Activated CD4-positive, alpha-beta T cell treated with anti-CD3 and anti-CD28 coated beads for 36 hours (primary cell): ENCODE results near the gene LYRM1. TPM values are rescaled to one million over a fixed set of nuclear protein-coding genes. Genes with fewer than 3 reads are reported as not detected.
"Not testable (repeated sequence)": the region's sequence is repeated elsewhere in the genome, so short reads cannot be mapped to it uniquely, and the experiment has no call there.

ENCODE experiments used
- ATAC-seq: fragments of 200-7000 bp; cut with Tn5 transposase; one replicate; pipeline ENCODE4 v1.10.0; 2021; ENCODE audit warnings: mild to moderate bottlenecking, moderate library complexity
- CTCF ChIA-PET: fragments of 350-600 bp; sonication (Branson Sonifier 250); formaldehyde crosslinking; loops from one replicate; lab custom pipeline; 2021; ENCODE audit warnings: antibody characterized with exemption; lab: Charles Lee
- POLR2A ChIA-PET: fragments of 350-600 bp; sonication (Branson Sonifier 250); formaldehyde crosslinking; loops from one replicate; lab custom pipeline; 2021; ENCODE audit warnings: antibody characterized with exemption, inconsistent platforms; lab: Charles Lee
- DNase-seq: peaks from one replicate; pipeline ENCODE4 v3.0.0-alpha.2; 2020
- H3K27ac Mint-ChIP-seq: one replicate; pipeline ENCODE4 v1.8.0; 2021; ENCODE audit warnings: mixed read lengths
- H3K27me3 Mint-ChIP-seq: one replicate; pipeline ENCODE4 v1.8.0; 2021; ENCODE audit warnings: mixed read lengths
- H3K36me3 Mint-ChIP-seq: one replicate; pipeline ENCODE4 v1.8.0; 2021; ENCODE audit warnings: low read depth, mixed read lengths
- H3K4me1 Mint-ChIP-seq: one replicate; pipeline ENCODE4 v1.8.0; 2021; ENCODE audit warnings: mixed read lengths
- H3K4me3 Mint-ChIP-seq: one replicate; pipeline ENCODE4 v1.8.0; 2021; ENCODE audit warnings: mild to moderate bottlenecking, moderate library complexity, mixed read lengths
- H3K9me3 Mint-ChIP-seq: one replicate; pipeline ENCODE4 v1.8.0; 2021; ENCODE audit warnings: low read depth, mixed read lengths
- intact Hi-C, 2 experiments: fragments of 100-400 bp; cut with DNase I in 1 of 2; cut with micrococcal nuclease in 1 of 2; formaldehyde crosslinking; loops; one replicate each; pipeline versions ENCODE4 v1.14.2 to v1.15.1; 2022 to 2024; cut with DNase I, micrococcal nuclease
- total RNA-seq, 2 experiments: library from RNA; stranded (reverse); gene quantifications; one replicate each; pipeline ENCODE4 v1.2.3, GENCODE V29; 2021

LYRM1 gene
- total RNA-seq, 2 experiments from 2014 or later: 24.7 to 29.5 TPM

DNA sequence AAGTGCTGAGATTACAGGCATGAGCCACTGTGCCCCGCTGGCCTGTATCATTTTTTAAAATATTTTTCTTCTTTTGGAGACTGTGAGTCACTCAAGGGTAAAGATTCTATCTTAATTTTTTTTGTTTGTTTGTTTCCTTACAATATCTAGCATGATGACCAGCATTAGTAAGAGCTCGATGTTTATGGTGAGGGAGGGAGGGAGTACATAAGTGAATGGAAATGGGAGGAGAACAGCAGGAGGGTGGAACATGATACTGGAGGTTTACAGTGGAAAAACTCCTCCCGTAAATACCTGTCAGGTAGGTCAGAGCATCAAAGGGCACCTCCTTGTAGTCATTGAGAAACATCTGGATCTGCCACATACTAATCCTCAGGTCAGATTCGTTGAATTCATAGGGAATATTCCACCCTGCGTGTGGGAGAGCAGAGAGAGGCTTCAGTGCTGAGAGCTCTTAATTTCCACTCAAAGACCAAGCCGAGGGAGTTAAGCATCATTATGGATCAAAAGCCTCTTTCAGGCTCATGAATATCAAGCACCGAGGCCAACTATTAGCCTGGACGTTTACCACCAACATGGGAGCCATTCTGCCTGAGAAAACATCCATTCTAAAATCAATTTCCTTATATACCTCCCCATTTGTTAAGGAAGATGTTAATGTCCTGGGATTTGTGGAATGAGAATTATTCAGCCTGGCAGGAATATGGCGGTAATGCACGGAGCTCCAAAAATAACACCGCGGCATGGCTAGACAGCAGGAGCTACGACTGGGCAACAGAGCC, 51.8 kb downstream of the LYRM1 start:
- Mint-ChIP-seq H3K4me1 (no peaks in the 10 kb centered on the region), H3K36me3 (no peaks in the 10 kb centered on the region), H3K9me3 (no peaks in the 10 kb centered on the region), H3K27ac (no peak overlapping the region), H3K27me3 (peaks cover 4% of the 10 kb centered on the region), H3K4me3 (no peak overlapping the region)
- ChIA-PET POLR2A (no interaction called here), CTCF (interaction anchor here (0.6 kb wide), 1 partner anchor 9 kb away, joined by 3 read pairs; no protein-coding TSS in a partner anchor)
- ATAC-seq (no peak), DNase-seq (no peak)
- intact Hi-C loops: no loop called here

DNA sequence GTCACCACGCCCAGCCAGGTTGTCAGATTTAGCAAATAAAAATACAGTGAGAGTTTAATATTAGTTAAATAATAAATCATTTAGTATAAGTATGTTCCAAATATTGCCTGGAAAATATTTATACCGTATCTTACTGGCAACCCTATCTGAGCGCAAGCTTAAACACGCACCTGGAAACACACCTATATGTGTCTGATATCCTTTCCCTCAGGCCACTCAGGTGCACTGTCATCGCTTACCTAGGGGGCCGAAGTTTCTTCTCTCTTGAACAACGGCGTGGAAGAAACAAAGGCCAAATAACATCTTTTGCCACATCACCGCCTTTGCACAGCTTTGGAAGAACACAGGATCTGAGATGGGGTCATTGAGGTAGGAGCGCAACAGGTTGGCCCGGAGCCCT, 54.0 kb downstream of the LYRM1 start:
- ATAC-seq (no peak), DNase-seq (no peak)
- ChIA-PET CTCF (no interaction called here), POLR2A (interaction anchor here (0.6 kb wide), 1 partner anchor 33 kb away, joined by 3 read pairs; no protein-coding TSS in a partner anchor)
- peaks cover 4% of the 10 kb centered on the region for H3K27me3 Mint-ChIP-seq
- H3K27ac Mint-ChIP-seq: no peak overlapping the region
- no peak overlapping the region for H3K4me3 Mint-ChIP-seq
- H3K9me3 Mint-ChIP-seq: no peaks in the 10 kb centered on the region
- no peaks in the 10 kb centered on the region for H3K4me1 Mint-ChIP-seq
- H3K36me3 Mint-ChIP-seq: no peaks in the 10 kb centered on the region
- intact Hi-C loops: no loop called here

GRCh38 chr16:20956319-20956718, 55.7 kb downstream of the LYRM1 start:
- Mint-ChIP-seq H3K9me3 (no peaks in the 10 kb centered on the region), H3K27ac (no peak overlapping the region), H3K36me3 (no peaks in the 10 kb centered on the region), H3K27me3 (no peaks in the 10 kb centered on the region), H3K4me3 (no peak overlapping the region), H3K4me1 (no peaks in the 10 kb centered on the region)
- no peak for ATAC-seq
- POLR2A ChIA-PET: no interaction called here
- intact Hi-C loops: no loop called here
- no peak for DNase-seq
- CTCF ChIA-PET: interaction anchor here (0.7 kb wide), 1 partner anchor 94 kb away, joined by 3 read pairs; no protein-coding TSS in a partner anchor

DNA sequence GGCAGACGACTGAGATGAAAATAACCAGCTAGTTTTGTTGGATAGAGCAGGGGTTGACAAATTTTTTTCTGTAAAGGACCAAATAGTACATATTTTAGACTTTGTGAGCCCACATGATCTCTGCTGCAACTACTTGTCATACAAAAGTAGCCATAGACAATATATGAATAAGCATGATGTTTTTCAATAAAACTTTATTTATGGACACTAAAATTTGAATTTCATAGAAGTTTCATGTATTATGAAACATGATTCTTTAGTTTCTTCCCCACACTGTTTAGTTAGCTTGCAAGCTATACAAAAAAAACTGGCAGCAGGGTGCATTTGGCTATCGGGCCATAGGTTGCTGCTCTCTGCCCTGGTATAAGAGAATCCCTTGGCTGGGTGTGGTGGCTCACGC, 56.6 kb downstream of the LYRM1 start:
- CTCF ChIA-PET: no interaction called here
- intact Hi-C loops: no loop called here
- H3K4me3 Mint-ChIP-seq: no peak overlapping the region

GRCh38 chr16:20960899-20961298, 60.3 kb downstream of the LYRM1 start:
- H3K9me3 Mint-ChIP-seq: no peaks in the 10 kb centered on the region
- H3K27me3 Mint-ChIP-seq: no peaks in the 10 kb centered on the region
- ATAC-seq (no peak), DNase-seq (no peak)
- intact Hi-C loops: no loop called here
- POLR2A ChIA-PET: no interaction called here
- no peaks in the 10 kb centered on the region for H3K4me1 Mint-ChIP-seq
- no peak overlapping the region for H3K4me3 Mint-ChIP-seq
- no peaks in the 10 kb centered on the region for H3K36me3 Mint-ChIP-seq
- no peak overlapping the region for H3K27ac Mint-ChIP-seq
- CTCF ChIA-PET: no interaction called here

More for the DNA sequence above, 56.6 kb downstream of the LYRM1 start:
- Mint-ChIP-seq H3K4me1 (no peaks in the 10 kb centered on the region), H3K27me3 (no peaks in the 10 kb centered on the region), H3K27ac (no peak overlapping the region), H3K9me3 (no peaks in the 10 kb centered on the region), H3K36me3 (no peaks in the 10 kb centered on the region)
- POLR2A ChIA-PET: no interaction called here
- DNase-seq (no peak), ATAC-seq (no peak)

GRCh38 chr16:20968765-20969164, 68.2 kb downstream of the LYRM1 start:
- H3K9me3 Mint-ChIP-seq: no peaks in the 10 kb centered on the region
- no peak overlapping the region for H3K27ac Mint-ChIP-seq
- no peaks in the 10 kb centered on the region for H3K27me3 Mint-ChIP-seq
- CTCF ChIA-PET: interaction anchor here (1.1 to 1.5 kb wide), 2 partner anchors 9 to 119 kb away, joined by 4 to 5 read pairs; no protein-coding TSS in a partner anchor
- H3K4me3 Mint-ChIP-seq: no peak overlapping the region
- POLR2A ChIA-PET: no interaction called here
- no peaks in the 10 kb centered on the region for H3K36me3 Mint-ChIP-seq
- H3K4me1 Mint-ChIP-seq: no peaks in the 10 kb centered on the region
- intact Hi-C loops: no loop called here
- DNase-seq (no peak), ATAC-seq (no peak)

GRCh38 chr16:20969386-20969785, 68.8 kb downstream of the LYRM1 start:
- H3K4me1 Mint-ChIP-seq: no peaks in the 10 kb centered on the region
- H3K36me3 Mint-ChIP-seq: no peaks in the 10 kb centered on the region
- H3K4me3 Mint-ChIP-seq: no peak overlapping the region
- no peak for ATAC-seq
- DNase-seq: no peak
- intact Hi-C loops: no loop called here
- H3K27me3 Mint-ChIP-seq: no peaks in the 10 kb centered on the region
- ChIA-PET CTCF (no interaction called here), POLR2A (no interaction called here)
- H3K9me3 Mint-ChIP-seq: no peaks in the 10 kb centered on the region
- H3K27ac Mint-ChIP-seq: no peak overlapping the region

DNA sequence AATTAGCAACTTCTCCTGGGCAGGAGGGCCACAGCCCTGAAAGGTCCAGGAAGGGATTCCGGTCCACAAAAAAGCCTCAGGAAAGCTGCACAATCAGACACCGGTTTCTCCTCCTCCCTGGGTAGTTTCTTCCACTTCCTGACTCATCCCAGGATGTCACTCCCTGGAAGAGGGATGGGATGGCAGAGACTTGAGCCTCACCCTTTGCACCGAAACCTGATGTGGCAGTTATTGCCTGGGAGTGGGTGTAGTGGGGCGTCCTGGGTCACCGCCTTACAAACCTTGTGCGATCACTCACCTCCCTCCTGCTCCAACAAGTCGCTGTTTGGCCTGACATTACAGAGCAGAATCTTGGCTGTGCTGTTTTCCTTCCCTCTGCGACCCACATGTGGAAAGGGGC, 70.8 kb downstream of the LYRM1 start:
- Mint-ChIP-seq H3K27me3 (no peaks in the 10 kb centered on the region), H3K27ac (no peak overlapping the region), H3K4me3 (no peak overlapping the region), H3K4me1 (no peaks in the 10 kb centered on the region), H3K36me3 (no peaks in the 10 kb centered on the region), H3K9me3 (no peaks in the 10 kb centered on the region)
- no peak for DNase-seq
- CTCF ChIA-PET: interaction anchor here (0.7 kb wide), 1 partner anchor 167 kb away, joined by 4 read pairs; no protein-coding TSS in a partner anchor
- ATAC-seq: no peak
- POLR2A ChIA-PET: no interaction called here
- intact Hi-C loops: no loop called here

GRCh38 chr16:20973201-20973600, 72.6 kb downstream of the LYRM1 start:
- CTCF ChIA-PET: interaction anchor here (0.6 kb wide), 1 partner anchor 22 kb away, joined by 3 read pairs; no protein-coding TSS in a partner anchor
- POLR2A ChIA-PET, intact Hi-C loops, H3K4me3 Mint-ChIP-seq, H3K27ac Mint-ChIP-seq, H3K9me3 Mint-ChIP-seq, DNase-seq, ATAC-seq, H3K36me3 Mint-ChIP-seq, H3K4me1 Mint-ChIP-seq, H3K27me3 Mint-ChIP-seq: not testable (repeated sequence)

Other genes with a start within 250 kb of the LYRM1 start
- not detected for gene ACSM1, start 203.1 kb upstream of the LYRM1 start, total RNA-seq
- 10 to 100 TPM; 38.0 to 48.2 TPM for gene THUMPD1, start 159.0 kb upstream of the LYRM1 start, total RNA-seq
- 10 to 100 TPM; 17.6 to 21.8 TPM for gene ACSM3, start 136.8 kb upstream of the LYRM1 start, total RNA-seq
- 10 to 100 TPM; 17.6 to 19.8 TPM for gene ERI2, start 94.3 kb upstream of the LYRM1 start, total RNA-seq
- 10 to 100 TPM; 17.9 to 20.4 TPM for gene REXO5, start 94.2 kb upstream of the LYRM1 start, total RNA-seq
- gene DCUN1D3, start 413 bp upstream of the LYRM1 start, total RNA-seq: 1 to 10 TPM; 4.2 to 5.1 TPM